ENCODE data around the gene SERPINB1.
"Not testable (repeated sequence)": the region's sequence is repeated elsewhere in the genome, so short reads cannot be mapped to it uniquely, and the experiment has no call there.

SERPINB1 gene

GRCh38 chr6:2861060-2861821 is 19.6 kb upstream of the SERPINB1 start:
- Histone ChIP-seq H3K27me3 (no peaks in the 10 kb centered on the region), H3K36me3 (no peaks in the 10 kb centered on the region), H3K9me3 (no peaks in the 10 kb centered on the region), H3K4me3 (ENCODE audit: low read depth, low read length) (no peak overlapping the region), H3K4me1 (peaks cover 14% of the 10 kb centered on the region)
- no peak for TF ChIP-seq CTCF (IDR thresholded peaks at IDR 0.05; ENCODE audit: low read depth, low read length)
- no peak for DNase-seq

DNA sequence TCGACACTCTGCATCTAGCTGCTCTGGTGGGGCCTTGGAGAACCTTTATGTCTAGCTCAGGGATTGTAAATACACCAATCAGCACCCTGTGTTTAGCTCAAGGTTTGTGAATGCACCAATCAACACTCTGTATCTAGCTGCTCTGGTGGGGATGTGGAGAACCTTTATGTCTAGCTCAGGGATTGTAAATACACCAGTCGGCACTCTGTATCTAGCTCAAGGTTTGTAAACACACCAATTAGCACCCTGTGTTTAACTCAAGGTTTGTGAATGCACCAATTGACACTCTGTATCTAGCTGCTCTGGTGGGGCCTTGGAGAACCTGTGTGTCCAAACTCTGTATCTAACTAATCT is 19.0 kb upstream of the SERPINB1 start:
- DNase-seq; H3K9me3 ChIP-seq; H3K4me3 ChIP-seq (ENCODE audit: low read depth, low read length); H3K36me3 ChIP-seq; H3K27me3 ChIP-seq: not testable (repeated sequence)
- peaks cover 14% of the 10 kb centered on the region for H3K4me1 ChIP-seq

GRCh38 chr6:2859798-2860705 is 18.4 kb upstream of the SERPINB1 start:
- not testable (repeated sequence) for DNase-seq; H3K36me3 ChIP-seq; H3K4me3 ChIP-seq (ENCODE audit: low read depth, low read length); H3K9me3 ChIP-seq; H3K27me3 ChIP-seq
- peaks cover 14% of the 10 kb centered on the region for H3K4me1 ChIP-seq

- Histone ChIP-seq H3K4me3 (ENCODE audit: low read depth, low read length) (no peak overlapping the region), H3K4me1 (peaks cover 14% of the 10 kb centered on the region)
- DNase-seq, result no peak
These were observed 17.6 kb upstream of the SERPINB1 start for GRCh38 chr6:2859185-2859700.

DNA sequence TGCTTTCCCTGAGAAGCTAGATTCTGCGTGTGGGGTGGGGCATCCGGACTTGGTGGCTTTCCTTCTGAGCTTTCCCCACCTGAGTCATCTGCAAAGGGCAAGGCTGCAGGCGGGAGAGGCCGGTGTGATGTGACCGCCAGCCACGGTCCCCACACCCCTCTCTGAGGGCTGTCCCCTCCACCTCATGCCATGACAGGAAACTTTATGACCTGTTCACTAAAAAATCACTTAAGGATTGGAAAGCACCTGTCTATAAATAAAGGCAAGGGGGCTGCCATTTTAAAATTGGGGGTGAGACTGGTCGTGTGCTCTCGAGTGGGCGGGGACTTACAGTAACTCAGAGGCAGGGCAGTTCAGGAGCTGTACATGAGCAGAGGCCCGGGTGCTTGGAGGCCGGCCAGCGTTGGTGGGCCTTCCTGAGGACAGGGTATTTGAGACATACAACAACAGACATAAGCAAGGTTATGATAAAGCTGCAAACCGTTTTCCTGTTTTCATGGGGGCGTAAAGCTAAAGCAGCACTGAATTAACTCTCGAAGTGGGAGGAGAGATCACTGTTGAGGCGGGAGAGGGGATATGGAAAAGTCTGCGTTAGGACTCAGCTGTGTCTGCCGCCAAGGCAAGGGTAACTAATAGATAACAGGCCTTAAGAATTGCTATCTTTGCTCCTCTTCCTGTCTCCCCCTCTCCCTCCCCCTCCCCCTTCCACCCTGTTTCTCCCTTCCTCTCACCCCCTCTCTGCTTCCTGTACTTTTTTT is 16.1 kb upstream of the SERPINB1 start:
- no peak overlapping the region for H3K4me3 ChIP-seq (ENCODE audit: low read depth, low read length)
- peaks cover 14% of the 10 kb centered on the region for H3K4me1 ChIP-seq
- DNase-seq, result peak; percentile 39
- TF ChIP-seq CTCF (IDR thresholded peaks at IDR 0.05; ENCODE audit: low read depth, low read length), result no peak
- H3K27me3 ChIP-seq, result no peaks in the 10 kb centered on the region
- no peaks in the 10 kb centered on the region for H3K9me3 ChIP-seq
- no peaks in the 10 kb centered on the region for H3K36me3 ChIP-seq

More at GRCh38 chr6:2859185-2859700, 17.6 kb upstream of the SERPINB1 start:
- H3K36me3 ChIP-seq, result no peaks in the 10 kb centered on the region
- H3K9me3 ChIP-seq, result no peaks in the 10 kb centered on the region
- no peaks in the 10 kb centered on the region for H3K27me3 ChIP-seq
- TF ChIP-seq CTCF (IDR thresholded peaks at IDR 0.05; ENCODE audit: low read depth, low read length), result no peak

GRCh38 chr6:2857185-2857579 is 15.5 kb upstream of the SERPINB1 start:
- Histone ChIP-seq H3K4me1 (peaks cover 14% of the 10 kb centered on the region), H3K9me3 (no peaks in the 10 kb centered on the region), H3K4me3 (ENCODE audit: low read depth, low read length) (no peak overlapping the region), H3K27me3 (no peaks in the 10 kb centered on the region), H3K36me3 (no peaks in the 10 kb centered on the region)
- no peak for TF ChIP-seq CTCF (IDR thresholded peaks at IDR 0.05; ENCODE audit: low read depth, low read length)
- DNase-seq, result no peak

Data from BE2C (cell line).